Measurements from ENCODE around the gene EMC7.

DNA sequence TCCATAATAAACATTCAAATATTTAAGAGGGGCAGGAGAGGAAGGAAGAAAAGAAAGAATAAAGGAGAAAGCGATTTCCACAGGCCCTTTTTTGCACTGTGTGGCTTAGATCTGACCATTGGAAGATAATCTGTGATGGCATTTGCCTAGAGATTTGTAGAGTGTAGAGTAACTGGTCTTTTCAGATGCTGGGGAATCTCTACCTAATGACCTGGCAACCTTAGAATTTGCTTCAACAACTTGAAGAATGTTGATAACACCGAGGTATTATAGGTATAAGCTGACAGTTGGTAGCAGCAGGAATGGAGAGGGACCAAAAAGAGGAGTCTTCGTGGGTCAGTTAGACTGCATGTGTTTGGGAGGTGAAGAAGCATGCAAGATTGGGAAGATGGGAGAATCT lies 41.7 kb downstream of the EMC7 start:
- TF ChIP-seq CTCF (IDR thresholded peaks at IDR 0.05) = no peak
- no peak for TF ChIP-seq EZH2 (IDR thresholded peaks at IDR 0.05; ENCODE audit: borderline replicate concordance, insufficient read depth, low read depth, low read length, poor library complexity, severe bottlenecking)

All from B cell (primary cell).